NB4 (cell line): ENCODE results near the gene PIK3AP1.

Source experiments
- MYC ChIP-seq: IDR thresholded peaks from 2 replicates; pipeline ENCODE4 v1.6.1; 2011; ENCODE audit warnings: low read depth, low read length
- POLR2A ChIP-seq: IDR thresholded peaks from 2 replicates; pipeline ENCODE4 v1.6.1; 2011; ENCODE audit warnings: mild to moderate bottlenecking; ENCODE audit not compliant: insufficient read length; ENCODE audit errors: extremely low read depth
- TF ChIP-seq, protein P1 (sequence below): IDR thresholded peaks from one replicate; pipeline ENCODE4 v1.5.1; 2012; ENCODE audit warnings: low read depth, low read length
- TF ChIP-seq, protein P2 (sequence below): IDR thresholded peaks from 2 replicates; pipeline ENCODE4 v1.6.1; 2011; ENCODE audit warnings: low read depth, low read length

DNA sequence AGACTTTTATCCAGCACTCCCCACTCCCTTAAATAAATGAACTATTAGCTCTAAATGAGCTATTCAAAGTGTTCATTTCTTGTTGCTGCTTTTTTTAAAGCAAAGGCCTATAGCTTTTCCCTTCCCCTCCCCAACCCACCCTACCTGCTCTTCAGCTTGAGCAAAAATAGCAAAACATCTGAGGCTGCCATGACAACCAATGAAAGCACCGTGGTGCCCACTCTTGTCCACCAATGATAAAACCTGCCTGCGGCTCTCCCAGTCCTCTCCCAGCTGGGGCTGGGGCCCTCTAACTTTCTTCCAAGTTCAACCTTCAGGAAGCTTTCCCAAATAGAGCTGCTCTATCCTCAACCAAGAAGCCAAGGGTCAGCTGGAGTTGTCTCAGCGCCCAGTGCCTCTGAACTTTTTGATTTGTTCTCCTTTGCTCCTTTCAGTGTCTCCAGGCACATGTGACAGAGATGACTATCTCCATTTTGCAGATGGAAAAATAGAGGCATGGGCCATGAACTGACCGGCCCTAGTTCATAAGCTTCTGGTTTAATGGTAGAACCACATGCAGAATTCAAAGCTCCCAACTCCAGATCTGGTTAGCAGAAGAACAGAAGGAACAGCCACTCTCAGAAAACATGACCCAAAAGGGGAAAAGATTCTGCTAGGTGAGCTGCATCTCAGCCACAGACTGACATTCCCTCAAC, 47.7 kb downstream of the PIK3AP1 start:
- TF ChIP-seq, protein P1, sequence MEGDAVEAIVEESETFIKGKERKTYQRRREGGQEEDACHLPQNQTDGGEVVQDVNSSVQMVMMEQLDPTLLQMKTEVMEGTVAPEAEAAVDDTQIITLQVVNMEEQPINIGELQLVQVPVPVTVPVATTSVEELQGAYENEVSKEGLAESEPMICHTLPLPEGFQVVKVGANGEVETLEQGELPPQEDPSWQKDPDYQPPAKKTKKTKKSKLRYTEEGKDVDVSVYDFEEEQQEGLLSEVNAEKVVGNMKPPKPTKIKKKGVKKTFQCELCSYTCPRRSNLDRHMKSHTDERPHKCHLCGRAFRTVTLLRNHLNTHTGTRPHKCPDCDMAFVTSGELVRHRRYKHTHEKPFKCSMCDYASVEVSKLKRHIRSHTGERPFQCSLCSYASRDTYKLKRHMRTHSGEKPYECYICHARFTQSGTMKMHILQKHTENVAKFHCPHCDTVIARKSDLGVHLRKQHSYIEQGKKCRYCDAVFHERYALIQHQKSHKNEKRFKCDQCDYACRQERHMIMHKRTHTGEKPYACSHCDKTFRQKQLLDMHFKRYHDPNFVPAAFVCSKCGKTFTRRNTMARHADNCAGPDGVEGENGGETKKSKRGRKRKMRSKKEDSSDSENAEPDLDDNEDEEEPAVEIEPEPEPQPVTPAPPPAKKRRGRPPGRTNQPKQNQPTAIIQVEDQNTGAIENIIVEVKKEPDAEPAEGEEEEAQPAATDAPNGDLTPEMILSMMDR, result no peak
- TF ChIP-seq, protein P2, sequence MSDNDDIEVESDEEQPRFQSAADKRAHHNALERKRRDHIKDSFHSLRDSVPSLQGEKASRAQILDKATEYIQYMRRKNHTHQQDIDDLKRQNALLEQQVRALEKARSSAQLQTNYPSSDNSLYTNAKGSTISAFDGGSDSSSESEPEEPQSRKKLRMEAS, result no peak
- TF ChIP-seq POLR2A (no peak), MYC (no peak)
